Germinal center (tissue), 1 donor: ENCODE results near the gene CD81.

Source experiments
- DNase-seq: peaks from one replicate; pipeline ENCODE4 v3.0.0; 2012; ENCODE audit warnings: mixed read lengths, low spot score

Gene CD81

GRCh38 chr11:2390091-2390724 is 13.1 kb downstream of the CD81 start:
- no peak for DNase-seq

GRCh38 chr11:2390725-2391151 is 13.6 kb downstream of the CD81 start:
- DNase-seq, result peak; percentile 55

- no peak for DNase-seq
Measured at GRCh38 chr11:2391181-2391975, 14.3 kb downstream of the CD81 start.

- DNase-seq, result no peak
Measured at GRCh38 chr11:2392241-2392959, 15.3 kb downstream of the CD81 start.

- peak; percentile 82 for DNase-seq
Measured at GRCh38 chr11:2393111-2393868, 16.2 kb downstream of the CD81 start.

GRCh38 chr11:2393941-2394817 is 17.1 kb downstream of the CD81 start:
- DNase-seq, result peak; percentile 74

GRCh38 chr11:2394818-2395105 is 17.7 kb downstream of the CD81 start:
- DNase-seq, result no peak

- no peak for DNase-seq
Measured at GRCh38 chr11:2395211-2395730, 18.2 kb downstream of the CD81 start.

GRCh38 chr11:2395856-2396255 is 18.7 kb downstream of the CD81 start:
- DNase-seq, result no peak

GRCh38 chr11:2396471-2396870 is 19.4 kb downstream of the CD81 start:
- DNase-seq, result no peak

- DNase-seq, result no peak
Measured at GRCh38 chr11:2397005-2397404, 19.9 kb downstream of the CD81 start.

GRCh38 chr11:2398664-2399355 is 21.7 kb downstream of the CD81 start:
- DNase-seq, result no peak

- no peak for DNase-seq
Measured at GRCh38 chr11:2399488-2400068, 22.5 kb downstream of the CD81 start.

- DNase-seq, result peak; percentile 99
Measured at GRCh38 chr11:2400069-2400761, 23.1 kb downstream of the CD81 start, which contains the start of gene TSSC4. Gene TSSC4, plus strand, starts transcription at chr11:2400750. Its CDS starts 1,884 bp downstream, at chr11:2402634.

- no peak for DNase-seq
Measured at GRCh38 chr11:2400762-2401435, 23.8 kb downstream of the CD81 start.

- DNase-seq, result no peak
Measured at GRCh38 chr11:2401436-2401984, 24.4 kb downstream of the CD81 start.

GRCh38 chr11:2402106-2402505 is 25.0 kb downstream of the CD81 start:
- no peak for DNase-seq

- no peak for DNase-seq
Measured at GRCh38 chr11:2402890-2403645, 26.0 kb downstream of the CD81 start.
